HepG2 (cell line): ENCODE results near the gene PSMD3. TPM values are rescaled to one million over a fixed set of nuclear protein-coding genes. Genes with fewer than 3 reads are reported as not detected.
A peak's percentile ranks its signal among the peaks of the same experiment; 100 is the strongest.

ENCODE experiments used
- ATF7 ChIP-seq, 2 experiments: fragments of 450-650 bp in 1 of 2; sonication (generic) in 1 of 2; formaldehyde crosslinking in 1 of 2; IDR thresholded peaks; 2 replicates each; pipeline versions ENCODE4 v1.4.0 to v1.6.1; 2016 to 2020; ENCODE audit warnings: antibody characterized with exemption in 1 of 2, mild to moderate bottlenecking in 1 of 2, missing genetic modification reagents in 1 of 2
- CENPX ChIP-seq: sonication (generic); formaldehyde crosslinking; IDR thresholded peaks from 2 replicates; pipeline ENCODE4 v1.9.0; 2021; ENCODE audit warnings: mild to moderate bottlenecking, missing genetic modification reagents, moderate library complexity
- FOXA1 ChIP-seq, 2 experiments: fragments of 450-650 bp in 1 of 2; sonication (generic) in 1 of 2; formaldehyde crosslinking in 1 of 2; IDR thresholded peaks; 2 replicates each; pipeline versions ENCODE4 v1.4.0 to v1.6.1; 2016 to 2020; ENCODE audit warnings: missing genetic modification reagents in 1 of 2
- KDM6A ChIP-seq: IDR thresholded peaks from 2 replicates; pipeline ENCODE4 v1.6.1; 2016; ENCODE audit warnings: low read depth
- SUZ12 ChIP-seq: fragments of 150-350 bp; IDR thresholded peaks from 2 replicates; pipeline ENCODE4 v1.6.1; 2014; ENCODE audit warnings: low read depth, low read length
- TMF1 ChIP-seq: sonication (generic); formaldehyde crosslinking; IDR thresholded peaks from 2 replicates; pipeline ENCODE4 v1.8.1; 2022; ENCODE audit warnings: low read depth, missing genetic modification reagents
- ZBTB38 ChIP-seq: sonication (generic); formaldehyde crosslinking; IDR thresholded peaks from 2 replicates; pipeline ENCODE4 v1.5.1; 2020; ENCODE audit warnings: mild to moderate bottlenecking, missing genetic modification reagents
- ZNF260 ChIP-seq: sonication (generic); formaldehyde crosslinking; IDR thresholded peaks from 2 replicates; pipeline ENCODE4 v1.4.0; 2020; ENCODE audit warnings: missing genetic modification reagents, low read depth, mild to moderate bottlenecking, borderline replicate concordance
- ZNF530 ChIP-seq: sonication (generic); formaldehyde crosslinking; IDR thresholded peaks from 2 replicates; pipeline ENCODE4 v1.5.0; 2020; ENCODE audit warnings: low read depth, mild to moderate bottlenecking, missing genetic modification reagents
- ZNF563 ChIP-seq: sonication (generic); formaldehyde crosslinking; IDR thresholded peaks from 2 replicates; pipeline ENCODE4 v1.8.0; 2022; ENCODE audit warnings: mild to moderate bottlenecking, moderate library complexity, missing genetic modification reagents
- ZNF607 ChIP-seq: sonication (generic); formaldehyde crosslinking; IDR thresholded peaks from 2 replicates; pipeline ENCODE4 v1.5.1; 2020; ENCODE audit warnings: missing genetic modification reagents, mild to moderate bottlenecking, borderline replicate concordance
- polyA plus RNA-seq, 8 experiments: library from polyadenylated mRNA; depleted of rRNA in 3 of 8; stranded (reverse) in 7 of 8; unstranded in 1 of 8; fragments of >200 nt; fragmentation: Illumina TruSeq in 4 of 8; extraction: Trizol in 4 of 8; gene quantifications; 2 replicates each; pipeline versions ENCODE4 v1.2.1 to v1.2.3, GENCODE V29; 2011 to 2016; ENCODE audit warnings: low read depth in 4 of 8, missing spikeins in 1 of 8, mixed read lengths in 1 of 8; ENCODE audit not compliant: insufficient read depth in 1 of 8
- total RNA-seq, 5 experiments: library from RNA; depleted of rRNA; stranded (reverse); fragments of >200 nt; fragmentation: Illumina TruSeq; extraction: Trizol; gene quantifications; 2 replicates each; pipeline ENCODE4 v1.2.3, GENCODE V29; 2016; ENCODE audit warnings: low read depth in 1 of 5
- TF ChIP-seq, protein P1 (sequence below): sonication (generic); formaldehyde crosslinking; IDR thresholded peaks from 2 replicates; pipeline ENCODE4 v1.9.0; 2022; ENCODE audit warnings: low read depth, missing genetic modification reagents
- TF ChIP-seq, protein P2 (sequence below): sonication (generic); formaldehyde crosslinking; IDR thresholded peaks from 2 replicates; pipeline ENCODE4; 2020; ENCODE audit warnings: missing genetic modification reagents, mild to moderate bottlenecking, borderline replicate concordance
- TF ChIP-seq, protein P3 (sequence below): sonication (generic); formaldehyde crosslinking; IDR thresholded peaks from 2 replicates; pipeline ENCODE4 v1.8.1; 2022; ENCODE audit warnings: mild to moderate bottlenecking, missing genetic modification reagents
- TF ChIP-seq, protein P4 (sequence below): sonication (generic); formaldehyde crosslinking; IDR thresholded peaks from 2 replicates; pipeline ENCODE4 v1.5.1; 2020; ENCODE audit warnings: mild to moderate bottlenecking, missing genetic modification reagents
- TF ChIP-seq, protein P5 (sequence below): sonication (generic); formaldehyde crosslinking; IDR thresholded peaks from 2 replicates; pipeline ENCODE4 v1.5.1; 2020; ENCODE audit warnings: missing genetic modification reagents, mild to moderate bottlenecking, borderline replicate concordance

The PSMD3 gene
- total and polyA plus RNA-seq, 2 of the 13 experiments (the other 11 are each of a cell fraction or from before 2014, with no cell fraction given): 97.4 to 146 TPM

DNA sequence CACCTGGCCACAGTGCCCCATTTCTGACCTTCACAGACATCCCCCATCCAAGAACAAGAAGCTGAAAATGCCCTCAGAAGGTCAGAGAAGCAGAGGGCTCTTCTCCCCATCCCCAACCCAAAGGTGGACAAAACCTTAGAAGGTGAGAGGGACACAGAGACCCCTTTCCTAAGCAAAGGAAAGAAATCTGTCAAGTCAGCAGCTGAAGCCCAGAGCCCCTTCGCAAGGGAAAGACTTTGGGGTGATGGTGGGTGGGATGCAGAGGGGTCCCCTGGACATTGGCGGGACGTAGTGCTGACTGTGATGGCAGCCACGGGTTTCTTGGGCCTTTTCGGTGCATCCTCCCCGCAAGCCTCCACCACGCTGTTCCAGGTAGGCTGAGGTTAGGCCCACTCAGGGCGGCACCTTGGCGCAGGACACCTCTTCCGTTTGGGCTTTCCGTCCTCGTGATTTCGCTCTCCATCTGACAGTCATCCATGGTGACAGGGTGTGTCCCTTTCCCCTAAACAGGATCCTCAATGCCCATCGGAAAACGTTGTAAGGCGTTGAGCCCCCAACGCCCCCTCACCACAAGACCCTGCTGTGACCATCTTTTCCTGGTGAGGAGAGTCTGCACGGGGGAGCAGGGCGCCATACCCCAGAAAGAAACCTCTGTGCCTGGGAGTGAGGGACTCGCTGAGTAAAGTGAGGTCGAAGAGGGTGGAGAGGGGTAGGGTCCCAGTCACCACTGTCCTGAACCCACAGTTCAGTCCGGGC, 28.5 kb upstream of the PSMD3 start (continued):
- TF ChIP-seq, protein P1, sequence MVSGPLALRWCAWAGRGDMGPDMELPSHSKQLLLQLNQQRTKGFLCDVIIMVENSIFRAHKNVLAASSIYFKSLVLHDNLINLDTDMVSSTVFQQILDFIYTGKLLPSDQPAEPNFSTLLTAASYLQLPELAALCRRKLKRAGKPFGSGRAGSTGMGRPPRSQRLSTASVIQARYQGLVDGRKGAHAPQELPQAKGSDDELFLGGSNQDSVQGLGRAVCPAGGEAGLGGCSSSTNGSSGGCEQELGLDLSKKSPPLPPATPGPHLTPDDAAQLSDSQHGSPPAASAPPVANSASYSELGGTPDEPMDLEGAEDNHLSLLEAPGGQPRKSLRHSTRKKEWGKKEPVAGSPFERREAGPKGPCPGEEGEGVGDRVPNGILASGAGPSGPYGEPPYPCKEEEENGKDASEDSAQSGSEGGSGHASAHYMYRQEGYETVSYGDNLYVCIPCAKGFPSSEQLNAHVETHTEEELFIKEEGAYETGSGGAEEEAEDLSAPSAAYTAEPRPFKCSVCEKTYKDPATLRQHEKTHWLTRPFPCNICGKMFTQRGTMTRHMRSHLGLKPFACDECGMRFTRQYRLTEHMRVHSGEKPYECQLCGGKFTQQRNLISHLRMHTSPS (CRISPR knock-in tag): no peak
- TF ChIP-seq ZNF607 (CRISPR knock-in tag) (no peak), FOXA1 (IDR thresholded peaks at IDR 0.05) (no peak), FOXA1 (CRISPR knock-in tag; IDR thresholded peaks at IDR 0.05) (no peak), ZNF563 (no peak), ZNF260 (CRISPR knock-in tag) (no peak), ZNF530 (CRISPR knock-in tag) (no peak), SUZ12 (no peak), ATF7 (IDR thresholded peaks at IDR 0.05) (no peak), ATF7 (CRISPR knock-in tag; IDR thresholded peaks at IDR 0.05) (no peak), TMF1 (CRISPR knock-in tag) (no peak), ZBTB38 (peak; percentile 44; the same call in 1 of the 2 replicates), KDM6A (CRISPR knock-in tag) (no peak), CENPX (no peak)
- TF ChIP-seq, protein P2, sequence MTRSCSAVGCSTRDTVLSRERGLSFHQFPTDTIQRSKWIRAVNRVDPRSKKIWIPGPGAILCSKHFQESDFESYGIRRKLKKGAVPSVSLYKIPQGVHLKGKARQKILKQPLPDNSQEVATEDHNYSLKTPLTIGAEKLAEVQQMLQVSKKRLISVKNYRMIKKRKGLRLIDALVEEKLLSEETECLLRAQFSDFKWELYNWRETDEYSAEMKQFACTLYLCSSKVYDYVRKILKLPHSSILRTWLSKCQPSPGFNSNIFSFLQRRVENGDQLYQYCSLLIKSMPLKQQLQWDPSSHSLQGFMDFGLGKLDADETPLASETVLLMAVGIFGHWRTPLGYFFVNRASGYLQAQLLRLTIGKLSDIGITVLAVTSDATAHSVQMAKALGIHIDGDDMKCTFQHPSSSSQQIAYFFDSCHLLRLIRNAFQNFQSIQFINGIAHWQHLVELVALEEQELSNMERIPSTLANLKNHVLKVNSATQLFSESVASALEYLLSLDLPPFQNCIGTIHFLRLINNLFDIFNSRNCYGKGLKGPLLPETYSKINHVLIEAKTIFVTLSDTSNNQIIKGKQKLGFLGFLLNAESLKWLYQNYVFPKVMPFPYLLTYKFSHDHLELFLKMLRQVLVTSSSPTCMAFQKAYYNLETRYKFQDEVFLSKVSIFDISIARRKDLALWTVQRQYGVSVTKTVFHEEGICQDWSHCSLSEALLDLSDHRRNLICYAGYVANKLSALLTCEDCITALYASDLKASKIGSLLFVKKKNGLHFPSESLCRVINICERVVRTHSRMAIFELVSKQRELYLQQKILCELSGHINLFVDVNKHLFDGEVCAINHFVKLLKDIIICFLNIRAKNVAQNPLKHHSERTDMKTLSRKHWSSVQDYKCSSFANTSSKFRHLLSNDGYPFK: peak; percentile 72; the same call in 1 of the 2 replicates
- TF ChIP-seq, protein P3, sequence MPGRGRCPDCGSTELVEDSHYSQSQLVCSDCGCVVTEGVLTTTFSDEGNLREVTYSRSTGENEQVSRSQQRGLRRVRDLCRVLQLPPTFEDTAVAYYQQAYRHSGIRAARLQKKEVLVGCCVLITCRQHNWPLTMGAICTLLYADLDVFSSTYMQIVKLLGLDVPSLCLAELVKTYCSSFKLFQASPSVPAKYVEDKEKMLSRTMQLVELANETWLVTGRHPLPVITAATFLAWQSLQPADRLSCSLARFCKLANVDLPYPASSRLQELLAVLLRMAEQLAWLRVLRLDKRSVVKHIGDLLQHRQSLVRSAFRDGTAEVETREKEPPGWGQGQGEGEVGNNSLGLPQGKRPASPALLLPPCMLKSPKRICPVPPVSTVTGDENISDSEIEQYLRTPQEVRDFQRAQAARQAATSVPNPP (CRISPR knock-in tag): no peak
- TF ChIP-seq, protein P4, sequence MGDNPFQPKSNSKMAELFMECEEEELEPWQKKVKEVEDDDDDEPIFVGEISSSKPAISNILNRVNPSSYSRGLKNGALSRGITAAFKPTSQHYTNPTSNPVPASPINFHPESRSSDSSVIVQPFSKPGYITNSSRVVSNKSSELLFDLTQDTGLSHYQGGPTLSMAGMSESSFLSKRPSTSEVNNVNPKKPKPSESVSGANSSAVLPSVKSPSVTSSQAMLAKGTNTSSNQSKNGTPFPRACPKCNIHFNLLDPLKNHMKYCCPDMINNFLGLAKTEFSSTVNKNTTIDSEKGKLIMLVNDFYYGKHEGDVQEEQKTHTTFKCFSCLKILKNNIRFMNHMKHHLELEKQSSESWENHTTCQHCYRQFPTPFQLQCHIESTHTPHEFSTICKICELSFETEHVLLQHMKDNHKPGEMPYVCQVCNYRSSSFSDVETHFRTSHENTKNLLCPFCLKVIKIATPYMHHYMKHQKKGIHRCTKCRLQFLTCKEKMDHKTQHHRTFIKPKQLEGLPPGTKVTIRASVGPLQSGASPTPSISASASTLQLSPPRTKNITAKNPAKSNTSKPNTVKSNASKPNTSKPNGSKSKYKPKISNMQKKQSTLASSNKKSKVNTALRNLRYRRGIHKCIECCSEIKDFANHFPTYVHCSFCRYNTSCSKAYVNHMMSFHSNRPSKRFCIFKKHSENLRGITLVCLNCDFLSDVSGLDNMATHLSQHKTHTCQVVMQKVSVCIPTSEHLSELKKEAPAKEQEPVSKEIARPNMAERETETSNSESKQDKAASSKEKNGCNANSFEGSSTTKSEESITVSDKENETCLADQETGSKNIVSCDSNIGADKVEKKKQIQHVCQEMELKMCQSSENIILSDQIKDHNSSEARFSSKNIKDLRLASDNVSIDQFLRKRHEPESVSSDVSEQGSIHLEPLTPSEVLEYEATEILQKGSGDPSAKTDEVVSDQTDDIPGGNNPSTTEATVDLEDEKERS (CRISPR knock-in tag): 0 out of 2 replicates have a peak, but pooled peaks have one; percentile 1
- TF ChIP-seq, protein P5, sequence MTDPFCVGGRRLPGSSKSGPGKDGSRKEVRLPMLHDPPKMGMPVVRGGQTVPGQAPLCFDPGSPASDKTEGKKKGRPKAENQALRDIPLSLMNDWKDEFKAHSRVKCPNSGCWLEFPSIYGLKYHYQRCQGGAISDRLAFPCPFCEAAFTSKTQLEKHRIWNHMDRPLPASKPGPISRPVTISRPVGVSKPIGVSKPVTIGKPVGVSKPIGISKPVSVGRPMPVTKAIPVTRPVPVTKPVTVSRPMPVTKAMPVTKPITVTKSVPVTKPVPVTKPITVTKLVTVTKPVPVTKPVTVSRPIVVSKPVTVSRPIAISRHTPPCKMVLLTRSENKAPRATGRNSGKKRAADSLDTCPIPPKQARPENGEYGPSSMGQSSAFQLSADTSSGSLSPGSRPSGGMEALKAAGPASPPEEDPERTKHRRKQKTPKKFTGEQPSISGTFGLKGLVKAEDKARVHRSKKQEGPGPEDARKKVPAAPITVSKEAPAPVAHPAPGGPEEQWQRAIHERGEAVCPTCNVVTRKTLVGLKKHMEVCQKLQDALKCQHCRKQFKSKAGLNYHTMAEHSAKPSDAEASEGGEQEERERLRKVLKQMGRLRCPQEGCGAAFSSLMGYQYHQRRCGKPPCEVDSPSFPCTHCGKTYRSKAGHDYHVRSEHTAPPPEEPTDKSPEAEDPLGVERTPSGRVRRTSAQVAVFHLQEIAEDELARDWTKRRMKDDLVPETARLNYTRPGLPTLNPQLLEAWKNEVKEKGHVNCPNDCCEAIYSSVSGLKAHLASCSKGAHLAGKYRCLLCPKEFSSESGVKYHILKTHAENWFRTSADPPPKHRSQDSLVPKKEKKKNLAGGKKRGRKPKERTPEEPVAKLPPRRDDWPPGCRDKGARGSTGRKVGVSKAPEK (CRISPR knock-in tag): no peak
